Activated naive CD8-positive, alpha-beta T cell treated with anti-CD3 and anti-CD28 coated beads, Interleukin-2, amount 50 U/mL, for 24 hours (primary cell): ENCODE results near the gene WASF1.

Experiments
- ATAC-seq: fragments of 150-1000 bp; cut with Tn5 transposase; one replicate; pipeline ENCODE4 v1.10.0; 2021
- DNase-seq: peaks from one replicate; pipeline ENCODE4 v3.0.0; 2021
- H3K27ac Mint-ChIP-seq: one replicate; pipeline ENCODE4 v1.8.0; 2021; ENCODE audit warnings: mild to moderate bottlenecking, mixed read lengths
- H3K27me3 Mint-ChIP-seq: one replicate; pipeline ENCODE4 v1.8.0; 2021; ENCODE audit warnings: mixed read lengths
- H3K36me3 Mint-ChIP-seq: one replicate; pipeline ENCODE4 v1.8.0; 2021; ENCODE audit warnings: low read depth, mixed read lengths
- H3K4me1 Mint-ChIP-seq: one replicate; pipeline ENCODE4 v1.8.0; 2021; ENCODE audit warnings: mixed read lengths
- H3K4me3 Mint-ChIP-seq: one replicate; pipeline ENCODE4 v1.8.0; 2021; ENCODE audit warnings: mild to moderate bottlenecking, moderate library complexity, mixed read lengths
- H3K9me3 Mint-ChIP-seq: one replicate; pipeline ENCODE4 v1.8.0; 2021; ENCODE audit warnings: mixed read lengths

WASF1 gene

DNA sequence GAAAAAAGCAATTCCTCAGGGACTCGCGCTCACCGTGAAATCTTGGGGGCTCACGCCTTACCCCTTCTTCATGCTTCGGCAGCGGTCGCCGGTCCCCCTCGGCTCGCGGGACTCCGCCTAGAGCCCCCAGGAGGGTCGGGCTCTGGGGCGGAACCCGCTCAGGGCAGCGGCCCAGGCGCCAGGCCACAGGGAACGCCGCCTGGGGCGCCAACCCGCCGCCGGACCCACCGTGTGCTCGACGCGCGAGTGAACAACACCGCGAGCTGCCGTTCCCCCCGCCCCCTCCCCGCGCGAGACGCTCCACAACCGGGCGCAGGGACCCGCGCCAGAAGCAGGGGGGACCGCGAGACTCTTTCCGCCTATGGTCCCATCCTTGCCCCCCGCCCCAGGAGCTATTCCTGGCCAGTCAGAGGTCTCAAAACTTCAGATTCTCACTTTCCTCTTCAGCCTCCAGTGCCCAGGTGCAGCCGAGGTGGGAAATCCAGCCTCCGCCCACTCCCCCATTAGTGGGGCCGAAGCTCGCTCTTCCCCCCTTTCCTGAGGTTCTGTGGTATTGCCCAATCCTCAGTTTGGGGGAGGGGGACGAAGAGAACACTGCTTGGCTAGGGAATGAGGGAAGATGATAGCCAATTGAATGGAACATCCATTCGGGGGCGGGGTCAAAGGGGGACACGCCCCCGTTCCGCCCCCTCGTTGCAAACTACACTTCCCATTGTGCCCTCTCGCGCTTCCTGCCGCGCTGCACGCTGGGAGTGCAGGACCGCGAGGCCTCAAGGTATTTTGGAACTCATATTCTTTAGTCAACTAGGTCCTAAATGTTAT is at the start of gene WASF1:
Gene WASF1, minus strand, starts transcription at position 265 of the 822 bp plus-strand sequence. CDS start 52,069 bp downstream, outside the sequence.
- Mint-ChIP-seq H3K27me3 (peaks cover 4% of the 10 kb centered on the region), H3K4me3 (peak within 1 kb of the TSS; percentile 81), H3K36me3 (no peaks in the 10 kb centered on the region), H3K9me3 (no peaks in the 10 kb centered on the region), H3K27ac (peak within 1 kb of the TSS; percentile 33), H3K4me1 (peaks cover 4% of the 10 kb centered on the region)
- DNase-seq (peak; percentile 89), ATAC-seq (peak; percentile 86)

DNA sequence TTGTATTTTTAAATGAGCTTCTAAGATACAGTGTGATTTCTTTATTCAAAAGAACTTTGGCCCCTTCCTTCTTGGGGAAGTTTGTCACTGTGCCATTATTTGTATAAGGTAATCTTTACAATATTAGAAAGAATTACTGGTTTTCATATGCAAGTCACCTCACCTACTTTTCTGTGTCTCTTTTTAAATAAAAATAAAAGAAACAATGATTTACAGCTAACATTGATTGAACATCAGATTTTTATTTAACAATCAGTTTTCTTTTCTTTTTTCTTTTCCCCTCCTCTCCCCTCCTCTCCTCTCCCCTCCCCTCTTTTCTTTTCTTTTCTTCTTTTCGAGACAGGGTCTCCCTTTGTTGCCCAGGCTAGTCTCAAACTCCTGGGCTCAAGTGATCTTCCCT is 46.8 kb upstream of the WASF1 start:
- Mint-ChIP-seq H3K27ac (no peak overlapping the region), H3K4me3 (no peak overlapping the region), H3K36me3 (peaks cover 31% of the 10 kb centered on the region)

DNA sequence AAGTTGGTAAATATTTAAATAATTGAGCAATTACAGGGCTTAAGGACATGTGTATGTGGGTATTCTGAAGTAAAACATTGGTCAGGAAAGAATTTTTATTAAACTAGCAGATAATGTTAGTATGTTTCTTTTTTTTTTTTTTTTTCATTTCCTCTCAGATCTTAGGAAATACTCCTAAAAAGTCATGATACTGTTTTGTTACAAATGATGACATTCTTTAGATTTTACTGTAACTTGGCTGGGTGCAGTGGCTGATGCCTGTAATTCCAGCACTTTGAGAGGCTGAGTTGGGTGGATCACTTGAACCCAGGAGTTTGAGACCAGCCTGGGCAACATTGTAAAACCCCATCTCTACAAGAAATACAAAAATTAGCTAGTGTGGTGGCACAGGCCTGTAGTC is 42.3 kb upstream of the WASF1 start:
- H3K27ac Mint-ChIP-seq, result no peak overlapping the region
- H3K27me3 Mint-ChIP-seq, result no peaks in the 10 kb centered on the region
- H3K4me1 Mint-ChIP-seq, result peaks cover 8% of the 10 kb centered on the region
- peaks cover 40% of the 10 kb centered on the region for H3K36me3 Mint-ChIP-seq
- ATAC-seq (no peak), DNase-seq (no peak)
- no peaks in the 10 kb centered on the region for H3K9me3 Mint-ChIP-seq
- no peak overlapping the region for H3K4me3 Mint-ChIP-seq

More for the DNA sequence above, 46.8 kb upstream of the WASF1 start:
- DNase-seq (no peak), ATAC-seq (no peak)
- Mint-ChIP-seq H3K9me3 (no peaks in the 10 kb centered on the region), H3K27me3 (no peaks in the 10 kb centered on the region), H3K4me1 (no peaks in the 10 kb centered on the region)

DNA sequence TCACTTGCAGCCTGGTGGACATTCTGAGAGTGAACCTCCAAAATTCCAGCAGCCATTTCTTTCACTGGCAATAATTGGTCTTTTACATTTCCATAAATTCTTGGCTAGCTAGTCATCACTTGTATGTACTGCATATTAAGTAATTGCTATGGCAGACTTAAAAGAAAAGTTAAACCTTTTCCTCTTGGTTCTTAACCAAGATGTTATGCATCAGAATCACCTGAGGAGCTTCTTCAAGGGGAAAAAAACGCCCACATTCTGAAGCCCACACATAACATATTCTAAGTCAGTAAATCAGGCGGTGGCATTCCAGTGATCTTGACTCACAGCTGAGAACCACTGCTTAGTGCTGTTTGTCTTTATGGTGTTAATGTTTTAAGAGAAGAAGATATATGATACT is 37.8 kb upstream of the WASF1 start:
- Mint-ChIP-seq H3K27me3 (no peaks in the 10 kb centered on the region), H3K36me3 (peaks cover 43% of the 10 kb centered on the region), H3K4me3 (no peak overlapping the region), H3K9me3 (no peaks in the 10 kb centered on the region), H3K4me1 (peaks cover 8% of the 10 kb centered on the region), H3K27ac (no peak overlapping the region)
- ATAC-seq (no peak), DNase-seq (peak; percentile 5)

DNA sequence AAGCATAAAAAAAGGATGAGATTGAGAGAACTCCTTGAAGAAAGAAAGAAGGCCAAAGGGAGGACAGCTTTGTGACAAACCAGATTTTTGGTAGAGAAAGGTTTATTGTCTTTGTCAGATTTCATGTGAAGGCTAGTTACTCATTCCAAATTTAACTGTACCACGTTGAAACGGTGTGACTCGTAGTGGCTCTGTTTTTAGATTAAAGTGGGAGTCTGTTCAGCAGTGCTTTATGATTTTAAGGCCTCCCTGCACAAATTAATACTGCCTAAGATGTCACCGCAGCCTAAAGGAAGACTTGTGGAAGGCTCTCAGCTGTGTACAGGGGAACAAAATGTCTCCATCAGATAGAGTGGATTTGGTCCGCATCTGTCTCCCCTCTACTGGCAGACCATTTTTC is 36.7 kb upstream of the WASF1 start:
- Mint-ChIP-seq H3K27ac (peak overlapping the region; percentile 19), H3K4me1 (peaks cover 8% of the 10 kb centered on the region), H3K4me3 (no peak overlapping the region), H3K36me3 (peaks cover 42% of the 10 kb centered on the region), H3K9me3 (no peaks in the 10 kb centered on the region), H3K27me3 (no peaks in the 10 kb centered on the region)
- ATAC-seq, result no peak
- DNase-seq, result no peak

DNA sequence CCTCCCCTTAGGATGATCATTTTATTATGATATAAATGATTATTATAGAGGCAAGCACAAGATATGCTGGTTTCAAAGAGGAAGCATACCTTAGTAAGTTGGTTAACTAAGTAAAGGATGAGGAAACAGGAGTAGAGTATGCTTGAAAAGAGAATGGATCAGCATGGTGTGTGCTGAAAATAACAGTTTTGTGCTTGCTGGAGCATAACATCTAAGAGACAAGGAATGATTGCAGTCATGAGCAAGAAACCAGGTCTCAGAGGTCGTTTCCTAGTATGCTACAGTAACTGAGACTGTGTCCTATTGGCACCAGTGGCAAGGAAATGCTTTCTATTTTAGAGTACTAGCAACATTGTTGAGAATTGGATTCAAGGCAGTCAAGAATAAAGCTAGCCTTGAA is 34.9 kb upstream of the WASF1 start:
- no peak overlapping the region for H3K27ac Mint-ChIP-seq
- no peaks in the 10 kb centered on the region for H3K27me3 Mint-ChIP-seq
- peaks cover 31% of the 10 kb centered on the region for H3K36me3 Mint-ChIP-seq

DNA sequence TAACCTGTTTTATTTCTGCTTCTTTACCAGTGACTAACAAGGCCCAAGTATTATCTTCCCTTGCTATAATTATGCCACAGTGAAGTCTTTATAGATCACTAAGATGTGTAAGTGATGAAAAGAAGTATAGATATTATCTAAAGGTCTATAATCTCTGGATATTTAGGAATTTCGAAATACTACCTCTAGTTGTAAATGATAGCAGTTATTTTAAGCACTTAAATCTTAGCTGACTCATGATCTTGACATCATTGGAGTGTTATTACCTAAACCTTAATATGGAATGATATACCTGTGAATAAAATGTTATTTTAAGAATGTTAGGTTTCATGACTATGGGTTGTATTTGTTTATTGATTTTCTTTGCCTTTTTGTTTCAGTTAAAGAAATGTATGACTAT is 32.3 kb upstream of the WASF1 start:
- no peak for DNase-seq
- Mint-ChIP-seq H3K4me3 (no peak overlapping the region), H3K36me3 (peaks cover 26% of the 10 kb centered on the region), H3K4me1 (no peaks in the 10 kb centered on the region), H3K9me3 (no peaks in the 10 kb centered on the region), H3K27ac (no peak overlapping the region), H3K27me3 (no peaks in the 10 kb centered on the region)
- ATAC-seq, result no peak

More for the DNA sequence above, 34.9 kb upstream of the WASF1 start:
- DNase-seq (no peak), ATAC-seq (no peak)
- peaks cover 8% of the 10 kb centered on the region for H3K4me1 Mint-ChIP-seq
- H3K4me3 Mint-ChIP-seq, result no peak overlapping the region
- no peaks in the 10 kb centered on the region for H3K9me3 Mint-ChIP-seq

DNA sequence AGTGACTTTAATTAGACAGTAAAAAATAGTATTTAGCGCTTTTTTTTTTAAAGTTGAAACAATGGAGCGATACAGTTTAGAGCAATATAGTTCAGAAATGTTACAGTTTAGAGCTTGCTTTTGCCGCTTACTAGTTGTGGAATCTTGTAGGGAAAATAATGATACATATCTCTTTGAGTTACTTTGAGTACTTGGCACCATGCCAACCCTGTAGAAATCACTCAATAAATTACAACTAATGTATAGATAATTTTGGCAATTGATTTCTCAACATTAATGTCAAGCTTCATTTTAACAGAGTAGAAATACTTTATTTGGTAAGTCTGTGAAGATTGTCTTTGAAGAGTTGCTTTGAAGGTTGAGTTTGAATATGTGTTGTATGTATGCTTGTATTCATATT is 28.2 kb upstream of the WASF1 start:
- no peaks in the 10 kb centered on the region for H3K27me3 Mint-ChIP-seq
- H3K27ac Mint-ChIP-seq, result no peak overlapping the region
- ATAC-seq (no peak), DNase-seq (no peak)
- peaks cover 12% of the 10 kb centered on the region for H3K36me3 Mint-ChIP-seq
- peaks cover 15% of the 10 kb centered on the region for H3K4me1 Mint-ChIP-seq
- no peaks in the 10 kb centered on the region for H3K9me3 Mint-ChIP-seq
- H3K4me3 Mint-ChIP-seq, result no peak overlapping the region

DNA sequence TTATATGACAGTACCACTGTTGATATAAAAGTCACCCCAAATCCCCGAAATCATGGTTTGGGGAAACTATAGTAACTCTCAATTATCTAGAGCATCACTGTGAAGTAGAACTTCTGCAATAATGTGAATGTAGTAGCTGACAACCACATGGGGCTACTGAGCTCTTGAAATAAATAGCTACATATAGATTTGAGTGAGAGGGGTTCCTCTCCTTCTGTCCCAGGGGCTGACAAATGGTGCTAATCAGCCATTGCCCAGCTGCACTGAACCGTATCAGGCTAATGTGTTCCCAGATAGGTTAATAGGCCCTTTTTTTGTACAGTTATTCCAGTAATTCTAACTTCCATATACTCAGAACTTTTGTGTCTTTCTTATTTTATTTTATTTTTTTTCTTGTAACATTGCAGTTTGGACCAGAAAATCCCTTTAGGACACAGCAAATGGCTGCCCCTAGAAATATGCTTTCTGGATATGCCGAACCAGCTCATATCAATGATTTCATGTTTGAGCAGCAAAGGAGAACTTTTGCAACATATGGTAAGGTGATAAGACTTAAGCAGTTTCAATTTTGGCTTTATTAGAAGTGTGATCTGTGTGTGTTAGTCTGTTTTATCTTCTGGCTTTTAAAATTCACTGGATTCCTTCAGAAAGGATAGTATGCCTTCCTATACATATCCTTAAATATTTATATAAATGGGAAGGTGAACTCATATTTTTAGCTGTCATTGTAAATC is 21.8 kb upstream of the WASF1 start:
- no peaks in the 10 kb centered on the region for H3K9me3 Mint-ChIP-seq
- no peak overlapping the region for H3K4me3 Mint-ChIP-seq
- DNase-seq, result no peak
- peaks cover 9% of the 10 kb centered on the region for H3K36me3 Mint-ChIP-seq
- ATAC-seq, result no peak
- H3K4me1 Mint-ChIP-seq, result peaks cover 30% of the 10 kb centered on the region
- no peak overlapping the region for H3K27ac Mint-ChIP-seq
- H3K27me3 Mint-ChIP-seq, result no peaks in the 10 kb centered on the region

DNA sequence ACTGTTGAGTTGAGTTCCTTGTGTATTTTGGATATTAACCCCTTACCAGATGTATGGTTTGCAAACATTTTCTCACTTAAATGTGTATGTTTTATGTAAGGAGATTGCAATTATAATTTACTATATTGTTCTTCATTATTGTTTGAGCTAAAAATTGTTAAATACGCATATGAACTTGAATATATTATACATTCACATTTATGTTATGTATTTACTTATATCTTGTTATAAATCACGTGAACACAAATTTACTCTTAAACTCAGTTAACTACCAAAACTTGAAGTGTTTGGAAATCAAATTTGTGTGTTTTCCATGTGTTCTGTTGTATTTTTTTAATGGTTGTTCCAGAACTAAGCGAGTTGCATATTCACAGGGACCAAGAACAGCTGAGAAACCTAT is 19.1 kb upstream of the WASF1 start:
- Mint-ChIP-seq H3K4me3 (no peak overlapping the region), H3K36me3 (peaks cover 22% of the 10 kb centered on the region), H3K4me1 (peaks cover 29% of the 10 kb centered on the region), H3K9me3 (no peaks in the 10 kb centered on the region), H3K27ac (no peak overlapping the region), H3K27me3 (no peaks in the 10 kb centered on the region)
- ATAC-seq (no peak), DNase-seq (no peak)

DNA sequence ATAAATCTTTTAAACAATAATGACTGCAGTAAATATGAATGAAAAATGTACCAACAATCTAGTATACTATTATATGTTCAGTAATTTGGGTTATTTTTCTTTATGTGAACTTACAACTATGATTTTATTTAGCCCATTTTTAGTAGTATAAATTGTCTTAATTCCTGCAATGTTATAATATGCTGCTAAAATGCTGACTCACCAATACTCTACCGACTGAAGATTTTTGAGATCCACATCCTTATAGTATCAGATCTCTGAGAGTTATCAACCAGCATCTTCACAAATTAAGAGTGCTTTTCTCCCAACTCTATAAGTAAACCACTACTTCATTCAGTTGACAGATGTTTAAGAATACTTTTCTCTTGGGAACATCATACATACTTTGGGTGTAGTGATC is 17.4 kb upstream of the WASF1 start:
- DNase-seq (no peak), ATAC-seq (no peak)
- Mint-ChIP-seq H3K27ac (no peak overlapping the region), H3K36me3 (peaks cover 25% of the 10 kb centered on the region), H3K4me3 (no peak overlapping the region), H3K4me1 (peaks cover 27% of the 10 kb centered on the region), H3K27me3 (no peaks in the 10 kb centered on the region), H3K9me3 (no peaks in the 10 kb centered on the region)

DNA sequence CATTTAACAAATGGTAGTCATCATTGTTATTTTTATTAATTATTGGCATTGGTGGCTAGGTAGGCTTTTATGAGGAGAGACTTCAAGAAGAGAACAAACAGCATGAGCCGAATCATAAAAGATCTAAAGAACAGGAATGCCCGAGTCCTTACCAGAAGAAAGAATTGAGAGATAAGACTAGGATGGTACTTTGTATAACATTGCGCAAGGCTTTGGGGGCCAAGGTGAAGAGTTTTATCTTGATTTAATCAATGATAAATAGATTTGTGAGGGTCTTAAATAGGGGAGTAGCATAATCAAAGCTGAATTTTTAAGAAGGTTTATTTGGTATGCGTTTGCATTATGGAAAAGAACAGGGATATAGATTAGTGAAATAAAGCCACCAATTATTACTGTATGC is 16.2 kb upstream of the WASF1 start:
- H3K9me3 Mint-ChIP-seq, result no peaks in the 10 kb centered on the region
- peaks cover 24% of the 10 kb centered on the region for H3K4me1 Mint-ChIP-seq
- no peaks in the 10 kb centered on the region for H3K27me3 Mint-ChIP-seq
- H3K4me3 Mint-ChIP-seq, result no peak overlapping the region
- H3K27ac Mint-ChIP-seq, result no peak overlapping the region
- DNase-seq, result no peak
- ATAC-seq, result no peak
- peaks cover 25% of the 10 kb centered on the region for H3K36me3 Mint-ChIP-seq

DNA sequence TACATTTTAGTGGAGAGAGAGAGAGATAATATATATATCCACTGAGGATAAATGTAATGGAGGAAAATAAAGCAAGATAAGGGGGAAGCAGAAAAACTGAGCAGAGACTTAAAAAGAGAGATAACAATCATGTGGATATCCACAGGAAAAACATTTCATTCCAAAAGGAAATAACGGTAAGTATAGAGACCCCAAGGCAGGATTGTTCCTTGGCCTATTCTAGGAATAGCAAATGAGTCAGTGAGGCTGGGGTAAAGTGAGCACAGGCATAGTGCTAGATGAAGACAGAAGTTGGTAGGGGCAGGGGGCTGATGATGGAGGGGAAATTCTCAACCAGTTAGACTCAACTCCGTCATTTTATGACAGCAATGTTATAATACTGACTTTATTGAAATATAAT is 12.0 kb upstream of the WASF1 start:
- Mint-ChIP-seq H3K4me3 (no peak overlapping the region), H3K36me3 (peaks cover 16% of the 10 kb centered on the region), H3K4me1 (peaks cover 31% of the 10 kb centered on the region), H3K27ac (no peak overlapping the region), H3K27me3 (no peaks in the 10 kb centered on the region), H3K9me3 (no peaks in the 10 kb centered on the region)
- DNase-seq (no peak), ATAC-seq (no peak)

DNA sequence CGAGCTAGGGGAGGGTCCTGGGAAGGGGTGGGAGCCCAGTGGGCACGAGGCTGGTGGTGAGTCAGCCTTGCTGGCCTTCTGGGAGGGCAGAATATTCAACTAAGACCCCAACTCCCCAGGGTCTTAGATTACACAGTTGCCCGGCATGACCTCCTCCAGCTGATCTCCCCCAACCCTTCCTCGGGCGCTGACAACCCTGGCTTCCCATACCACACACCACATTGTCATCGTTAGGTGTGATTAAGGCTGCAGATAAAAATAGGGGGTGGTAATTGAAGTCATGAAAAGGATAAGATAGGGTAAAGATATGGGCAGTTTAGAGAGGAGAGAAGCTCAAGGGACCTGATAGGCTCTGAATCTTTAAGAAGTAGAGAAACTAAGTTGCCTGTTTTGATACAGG is 11.3 kb upstream of the WASF1 start:
- H3K27ac Mint-ChIP-seq, result no peak overlapping the region
- ATAC-seq (no peak), DNase-seq (no peak)
- peaks cover 15% of the 10 kb centered on the region for H3K36me3 Mint-ChIP-seq
- H3K27me3 Mint-ChIP-seq, result no peaks in the 10 kb centered on the region
- no peaks in the 10 kb centered on the region for H3K9me3 Mint-ChIP-seq
- H3K4me3 Mint-ChIP-seq, result no peak overlapping the region
- peaks cover 36% of the 10 kb centered on the region for H3K4me1 Mint-ChIP-seq

DNA sequence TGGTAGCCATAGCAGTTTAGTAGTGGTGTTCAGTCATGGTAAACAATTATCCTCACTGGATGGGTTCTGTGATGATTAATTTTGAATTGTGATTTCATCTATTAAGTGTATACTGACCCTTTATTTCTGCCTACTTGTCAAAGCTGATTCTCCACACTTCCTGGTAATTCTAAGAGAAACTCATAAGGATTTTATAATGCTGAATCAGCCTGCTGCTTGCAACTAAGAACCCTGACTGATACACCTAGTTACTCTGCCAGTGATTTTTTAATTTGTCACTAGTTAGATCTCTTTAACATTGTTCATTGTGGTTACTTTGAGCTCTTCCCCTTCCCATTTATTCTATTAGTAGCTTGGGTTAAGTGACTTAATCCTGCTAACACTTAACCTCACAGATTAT is 9.3 kb upstream of the WASF1 start:
- Mint-ChIP-seq H3K4me1 (peaks cover 32% of the 10 kb centered on the region), H3K27me3 (no peaks in the 10 kb centered on the region)

More for the DNA sequence above, 9.3 kb upstream of the WASF1 start:
- DNase-seq, result no peak
- no peak overlapping the region for H3K27ac Mint-ChIP-seq
- no peak overlapping the region for H3K4me3 Mint-ChIP-seq
- no peak for ATAC-seq
- H3K9me3 Mint-ChIP-seq, result no peaks in the 10 kb centered on the region
- peaks cover 5% of the 10 kb centered on the region for H3K36me3 Mint-ChIP-seq
